Stimulated activated naive CD4-positive, alpha-beta T cell treated with Interleukin-2 at 50 U/mL for 16 hours (primary cell): ENCODE results near the gene TCF4.

Source experiments
- DNase-seq: peaks from one replicate; lab custom pipeline; 2025; lab: John Stamatoyannopoulos, UW

Gene TCF4

GRCh38 chr18:55179835-55180234 lies 408.2 kb downstream of the TCF4 start:
- no peak for DNase-seq

GRCh38 chr18:55179425-55179824 lies 408.6 kb downstream of the TCF4 start:
- no peak for DNase-seq

GRCh38 chr18:55173291-55173690 lies 414.7 kb downstream of the TCF4 start:
- DNase-seq, result no peak
